GM19023 (cell line): ENCODE data around the gene OCEL1.

Experiments
- ATAC-seq: cut with Tn5 transposase; IDR thresholded peaks from one replicate; pipeline ENCODE4 v1.9.1; 2021; ENCODE audit warnings: mild to moderate bottlenecking, moderate library complexity; ENCODE audit not compliant: unreplicated experiment

The OCEL1 gene

GRCh38 chr19:17209126-17210036 lies 16.6 kb upstream of the OCEL1 start:
- ATAC-seq: no peak

DNA sequence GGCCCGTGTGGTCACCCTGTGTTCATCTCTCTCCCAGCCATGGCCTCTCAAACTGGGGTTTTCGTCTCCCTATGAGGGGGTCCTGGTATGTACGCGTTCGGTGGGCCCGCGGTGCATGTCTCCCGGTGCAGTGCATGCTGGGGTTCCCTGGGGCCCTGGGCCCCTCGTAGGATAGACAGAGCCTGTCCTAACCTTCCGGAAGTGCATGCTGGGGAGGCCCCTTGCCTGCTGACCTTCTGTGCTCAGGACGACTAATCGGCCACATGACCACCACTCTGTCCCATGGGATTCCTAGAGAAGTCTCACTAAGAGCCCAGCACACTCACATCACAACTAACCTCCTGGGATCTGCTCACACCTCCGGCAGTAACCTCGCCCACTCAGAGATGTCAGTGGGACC lies 15.7 kb upstream of the OCEL1 start:
- ATAC-seq: no peak

GRCh38 chr19:17211547-17212446 lies 14.2 kb upstream of the OCEL1 start:
- ATAC-seq: no peak

DNA sequence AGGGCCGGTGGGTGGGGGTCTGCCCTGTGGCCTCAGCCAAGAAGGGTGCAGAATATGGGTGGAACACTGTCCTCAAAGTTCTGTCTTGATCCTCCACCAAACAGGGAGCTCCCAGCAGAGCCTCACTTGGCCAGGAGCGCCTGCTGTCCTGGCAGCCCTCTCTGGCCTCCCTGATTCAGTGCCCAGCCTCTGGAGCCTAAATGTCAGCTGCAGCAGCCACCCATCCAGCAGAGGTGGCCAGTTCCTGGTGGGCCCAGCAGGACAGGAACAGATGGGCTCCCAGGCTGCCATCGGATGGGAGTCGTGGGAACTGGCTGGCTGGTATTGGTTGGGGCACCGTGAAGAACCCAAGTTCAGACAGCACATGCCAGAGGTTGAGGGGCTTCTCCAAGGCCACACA lies 12.7 kb upstream of the OCEL1 start:
- ATAC-seq: no peak

DNA sequence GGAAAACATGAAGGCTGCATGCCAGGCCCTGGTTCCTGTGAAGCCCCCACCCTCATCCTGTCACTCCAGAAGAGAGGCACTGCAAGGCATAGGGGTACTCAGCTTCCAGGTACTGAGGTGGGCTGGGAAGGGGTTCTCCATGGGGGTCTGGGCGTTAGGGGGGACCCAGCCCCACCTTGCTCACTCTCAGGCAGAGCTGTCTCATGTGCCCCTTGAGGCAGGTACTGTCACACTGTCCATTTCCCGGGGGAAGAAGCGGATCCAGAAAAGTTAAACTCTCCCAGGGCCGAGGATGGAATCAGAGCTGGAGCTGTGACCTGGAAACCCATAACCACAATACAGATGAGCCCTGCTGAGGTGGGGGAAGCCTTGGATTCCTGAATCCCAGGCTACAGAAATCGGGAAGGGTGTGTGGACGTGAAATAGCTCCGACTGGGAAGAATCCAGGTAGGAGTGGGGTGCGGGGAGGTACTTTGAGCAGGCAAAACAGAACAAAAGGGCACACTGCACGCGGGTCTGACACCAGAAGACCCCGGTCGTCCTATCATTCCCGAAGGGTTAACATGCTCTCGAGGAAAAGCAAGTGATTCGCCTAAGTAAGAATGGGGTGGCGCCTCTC lies 11.4 kb upstream of the OCEL1 start:
- no peak for ATAC-seq

DNA sequence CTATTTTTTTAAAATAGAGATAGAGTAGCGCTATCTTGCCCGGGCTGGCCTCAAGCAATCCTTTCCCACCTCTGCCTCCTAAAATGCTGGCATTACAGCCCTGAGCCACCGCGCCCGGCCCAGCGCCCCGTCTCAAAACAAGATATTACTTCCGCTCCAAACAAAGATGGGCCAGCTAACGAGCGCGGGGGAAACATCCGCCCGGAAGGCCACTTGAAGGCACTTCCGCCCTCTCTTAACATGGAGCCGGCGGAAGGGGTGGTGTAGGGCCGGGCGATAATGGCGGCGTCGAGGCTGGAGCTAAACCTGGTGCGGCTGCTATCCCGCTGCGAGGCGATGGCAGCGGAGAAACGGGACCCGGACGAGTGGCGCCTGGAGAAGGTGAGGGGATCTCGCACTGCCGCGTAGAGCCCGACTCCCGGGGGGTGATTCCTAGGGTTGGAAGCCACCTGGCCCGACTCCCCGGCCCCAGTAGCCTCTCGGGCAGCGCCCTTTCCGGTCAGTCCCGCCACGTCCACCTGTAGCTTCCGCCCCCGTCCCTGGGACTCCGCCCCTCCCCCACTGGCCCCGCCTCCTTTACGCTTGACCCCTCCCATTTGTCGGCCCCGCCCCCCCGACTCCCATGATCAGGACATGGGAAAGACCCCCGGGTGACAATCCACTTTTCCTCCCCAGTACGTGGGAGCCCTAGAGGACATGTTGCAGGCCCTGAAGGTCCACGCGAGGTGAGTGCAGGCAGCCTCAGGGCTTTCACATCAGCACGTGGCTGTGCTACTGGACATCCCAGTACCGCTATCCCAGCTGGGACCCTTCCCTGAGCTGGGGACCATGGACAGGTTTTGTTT lies 10.7 kb upstream of the OCEL1 start, which contains the start of gene USE1:
USE1 (plus strand) TSS at position 231 of the 845 bp plus-strand sequence; CDS start at position 280, 49 bp downstream.
- peak; percentile 82 for ATAC-seq

DNA sequence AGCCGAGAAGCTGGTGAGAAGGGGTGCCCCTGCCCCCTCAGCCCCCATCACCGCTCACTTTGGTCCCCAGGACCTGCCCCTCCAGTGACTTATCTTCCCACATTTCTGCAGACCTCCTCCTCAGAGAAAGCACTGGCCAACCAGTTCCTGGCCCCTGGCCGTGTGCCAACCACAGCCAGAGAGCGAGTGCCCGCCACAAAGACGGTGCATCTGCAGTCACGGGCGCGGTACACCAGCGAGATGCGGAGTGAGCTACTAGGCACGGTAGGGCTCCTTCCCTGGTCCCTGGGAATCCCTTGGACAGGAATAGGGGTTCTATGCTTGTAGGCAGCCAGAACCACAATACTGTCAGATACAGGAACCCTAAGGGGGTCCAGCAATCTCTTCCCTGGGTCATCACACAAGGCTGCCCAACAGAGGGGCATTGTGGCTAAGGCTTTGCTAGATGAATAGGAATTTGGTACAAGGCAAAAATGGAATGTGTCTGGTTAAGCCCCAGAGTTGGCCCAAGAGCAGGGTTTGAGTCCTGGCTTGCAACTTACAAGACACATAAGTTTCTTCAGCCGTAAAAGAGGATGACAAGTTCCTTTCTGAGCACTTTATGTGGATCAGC lies 9.9 kb upstream of the OCEL1 start:
- no peak for ATAC-seq

DNA sequence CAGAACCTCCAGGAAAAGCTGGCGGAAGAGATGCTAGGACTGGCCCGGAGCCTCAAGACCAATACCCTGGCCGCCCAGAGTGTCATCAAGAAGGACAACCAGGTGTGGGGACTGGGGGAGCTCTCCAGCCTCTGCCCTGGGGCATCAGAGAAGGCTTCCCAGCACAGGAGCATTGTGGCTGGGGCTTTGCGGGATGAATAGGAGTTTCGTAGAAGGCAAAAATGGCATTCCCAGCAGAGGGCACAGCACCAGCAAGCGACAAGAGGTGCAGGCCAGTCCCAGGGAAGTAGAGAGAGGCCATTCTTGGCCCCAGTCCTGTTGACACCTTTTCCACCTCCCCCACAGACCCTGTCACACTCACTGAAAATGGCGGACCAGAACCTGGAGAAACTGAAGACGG lies 6.7 kb upstream of the OCEL1 start:
- no peak for ATAC-seq

DNA sequence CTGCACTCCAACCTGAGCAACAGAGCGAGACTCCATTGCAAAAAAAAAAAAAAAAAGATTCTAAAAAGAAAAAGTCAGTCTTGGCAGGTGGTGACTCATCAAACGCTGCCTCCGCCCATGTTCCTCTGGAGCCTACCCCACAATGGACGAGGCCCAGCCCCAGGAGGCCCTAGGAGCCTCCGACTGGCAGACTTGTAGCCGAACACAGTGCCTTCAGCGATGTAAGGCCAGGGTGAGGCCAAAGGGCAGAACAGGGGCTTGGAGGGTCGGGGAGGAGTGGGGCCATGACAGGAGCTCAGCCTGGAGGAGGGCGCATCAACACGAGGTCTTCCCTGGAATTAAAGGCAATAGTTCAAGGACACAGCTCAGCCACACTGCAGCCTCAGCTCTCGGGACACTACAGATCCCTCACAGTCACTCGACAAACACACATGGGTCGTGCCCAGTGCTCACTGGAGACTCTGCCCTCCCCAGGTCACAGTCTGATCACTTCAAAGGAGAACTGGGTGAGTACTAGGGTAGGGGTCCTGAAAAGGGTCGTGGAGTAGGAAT lies 5.7 kb upstream of the OCEL1 start:
- no peak for ATAC-seq

GRCh38 chr19:17225053-17225452 lies 973 bp upstream of the OCEL1 start:
- no peak for ATAC-seq

GRCh38 chr19:17227798-17228367 lies 1.9 kb downstream of the OCEL1 start:
- no peak for ATAC-seq

- no peak for ATAC-seq
Measured at GRCh38 chr19:17229890-17230289, 3.9 kb downstream of the OCEL1 start.

DNA sequence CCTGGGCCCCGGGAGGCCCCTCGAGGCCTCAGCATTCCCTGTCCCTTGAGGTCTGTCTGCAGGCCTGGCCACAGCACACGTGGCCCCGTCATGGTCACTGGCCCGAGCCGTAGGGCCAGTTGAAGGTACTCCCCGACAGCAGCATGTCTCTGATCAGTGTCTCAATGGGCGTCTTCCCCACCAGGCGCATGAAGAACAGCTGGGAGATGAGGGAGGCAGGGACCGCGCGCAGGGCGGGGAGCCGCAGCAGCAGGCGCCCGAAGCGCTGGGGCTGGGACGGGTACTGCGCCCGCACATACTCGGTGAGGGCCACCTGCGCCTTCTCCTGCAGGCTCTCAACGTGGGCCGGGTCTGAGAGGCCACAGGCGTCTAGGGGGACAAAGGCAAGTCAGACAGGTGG lies 6.2 kb downstream of the OCEL1 start:
- no peak for ATAC-seq

- no peak for ATAC-seq
Measured at GRCh38 chr19:17234911-17235299, 8.9 kb downstream of the OCEL1 start.

DNA sequence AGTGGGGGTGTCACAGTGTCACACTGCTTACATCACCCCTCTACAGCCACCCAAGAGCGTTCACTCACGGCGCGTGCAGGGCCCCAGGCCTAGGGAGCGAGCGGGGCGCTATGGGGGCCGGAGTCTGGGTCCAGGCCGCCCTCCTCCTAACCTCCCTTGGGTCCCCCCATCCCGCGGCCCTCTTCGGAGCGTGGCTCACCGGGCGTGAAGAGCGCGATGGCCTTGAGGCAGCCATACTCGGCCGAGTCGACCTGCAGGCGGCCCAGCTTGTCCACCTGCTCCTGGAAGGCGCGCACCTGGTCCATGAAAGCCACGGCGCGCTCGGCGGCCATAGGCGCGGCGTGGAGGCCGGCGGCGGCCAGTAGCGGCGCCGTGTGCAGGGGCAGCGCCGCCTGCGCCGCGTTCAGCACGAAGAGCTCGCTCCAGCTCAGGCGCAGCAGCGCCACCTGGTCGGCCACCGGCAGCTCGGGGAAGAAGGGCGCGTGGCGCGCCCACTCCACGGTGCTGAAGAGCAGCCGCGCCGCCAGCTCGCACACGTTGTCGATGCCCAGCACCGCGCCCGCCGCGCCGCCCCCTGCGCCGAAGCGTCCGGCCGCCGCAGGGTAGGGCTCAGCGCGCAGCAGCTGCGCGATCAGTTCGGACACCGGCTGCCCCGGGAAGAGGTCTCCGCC lies 9.4 kb downstream of the OCEL1 start:
- ATAC-seq: peak; percentile 72

- no peak for ATAC-seq
Measured at GRCh38 chr19:17235971-17236777, 10.1 kb downstream of the OCEL1 start.

- ATAC-seq: no peak
Measured at GRCh38 chr19:17236811-17237543, 11.0 kb downstream of the OCEL1 start.
